ENCODE results near the gene SIMC1. TPM values are rescaled to one million over a fixed set of nuclear protein-coding genes. Genes with fewer than 3 reads are reported as not detected.
A peak's percentile ranks its signal among the peaks of the same experiment; 100 is the strongest.
"Not testable (repeated sequence)": the region's sequence is repeated elsewhere in the genome, so short reads cannot be mapped to it uniquely, and the experiment has no call there.

SIMC1 gene
- total RNA-seq, 6 experiments from 2014 or later = 11.1 to 14.2 (median 13.0) TPM

- not testable (repeated sequence) for H3K36me3 Mint-ChIP-seq (ENCODE audit: low read depth); H3K4me3 Mint-ChIP-seq; H3K9me3 Mint-ChIP-seq; H3K4me1 Mint-ChIP-seq (ENCODE audit: low read depth); H3K27ac Mint-ChIP-seq; DNase-seq; H3K27me3 Mint-ChIP-seq (ENCODE audit: insufficient read depth)
These were observed 43.2 kb upstream of the SIMC1 start for GRCh38 chr5:176195084-176195413.

- not testable (repeated sequence) for H3K4me3 Mint-ChIP-seq; H3K36me3 Mint-ChIP-seq (ENCODE audit: low read depth); DNase-seq; H3K4me1 Mint-ChIP-seq (ENCODE audit: low read depth); H3K27me3 Mint-ChIP-seq (ENCODE audit: insufficient read depth); H3K9me3 Mint-ChIP-seq; H3K27ac Mint-ChIP-seq
These were observed 42.6 kb upstream of the SIMC1 start for GRCh38 chr5:176195487-176196207.

GRCh38 chr5:176196781-176197180 lies 41.4 kb upstream of the SIMC1 start:
- not testable (repeated sequence) for H3K9me3 Mint-ChIP-seq; H3K4me1 Mint-ChIP-seq (ENCODE audit: low read depth); H3K27me3 Mint-ChIP-seq (ENCODE audit: insufficient read depth)

GRCh38 chr5:176197234-176197858 lies 40.9 kb upstream of the SIMC1 start:
- not testable (repeated sequence) for H3K9me3 Mint-ChIP-seq; H3K4me3 Mint-ChIP-seq; DNase-seq; H3K27ac Mint-ChIP-seq; H3K27me3 Mint-ChIP-seq (ENCODE audit: insufficient read depth); H3K36me3 Mint-ChIP-seq (ENCODE audit: low read depth); H3K4me1 Mint-ChIP-seq (ENCODE audit: low read depth)

More at GRCh38 chr5:176196781-176197180, 41.4 kb upstream of the SIMC1 start:
- H3K27ac Mint-ChIP-seq; DNase-seq; H3K4me3 Mint-ChIP-seq; H3K36me3 Mint-ChIP-seq (ENCODE audit: low read depth): not testable (repeated sequence)

- H3K4me1 Mint-ChIP-seq (ENCODE audit: low read depth); H3K27me3 Mint-ChIP-seq (ENCODE audit: insufficient read depth); H3K27ac Mint-ChIP-seq; H3K36me3 Mint-ChIP-seq (ENCODE audit: low read depth); H3K4me3 Mint-ChIP-seq; H3K9me3 Mint-ChIP-seq; DNase-seq: not testable (repeated sequence)
These were observed 39.9 kb upstream of the SIMC1 start for GRCh38 chr5:176198299-176198698.

GRCh38 chr5:176198991-176199733 lies 39.1 kb upstream of the SIMC1 start:
- not testable (repeated sequence) for H3K36me3 Mint-ChIP-seq (ENCODE audit: low read depth); H3K27me3 Mint-ChIP-seq (ENCODE audit: insufficient read depth); H3K4me1 Mint-ChIP-seq (ENCODE audit: low read depth); H3K9me3 Mint-ChIP-seq; DNase-seq; H3K27ac Mint-ChIP-seq
- 0 out of 2 replicates have a peak overlapping the region, but pooled peaks have one; percentile 13 for H3K4me3 Mint-ChIP-seq

- H3K4me1 Mint-ChIP-seq (ENCODE audit: low read depth); H3K27me3 Mint-ChIP-seq (ENCODE audit: insufficient read depth); H3K36me3 Mint-ChIP-seq (ENCODE audit: low read depth); H3K4me3 Mint-ChIP-seq; H3K9me3 Mint-ChIP-seq; H3K27ac Mint-ChIP-seq; DNase-seq: not testable (repeated sequence)
These were observed 38.3 kb upstream of the SIMC1 start for GRCh38 chr5:176199803-176200399.

GRCh38 chr5:176201811-176202210 lies 36.4 kb upstream of the SIMC1 start:
- Mint-ChIP-seq H3K27me3 (ENCODE audit: insufficient read depth) (peaks cover 5% of the 10 kb centered on the region), H3K27ac (no peak overlapping the region)
- TF ChIP-seq CTCF (IDR thresholded peaks at IDR 0.05) = no peak

GRCh38 chr5:176203086-176203485 lies 35.1 kb upstream of the SIMC1 start:
- no peaks in the 10 kb centered on the region for H3K9me3 Mint-ChIP-seq
- peaks cover 5% of the 10 kb centered on the region for H3K27me3 Mint-ChIP-seq (ENCODE audit: insufficient read depth)
- no peaks in the 10 kb centered on the region for H3K4me1 Mint-ChIP-seq (ENCODE audit: low read depth)
- no peak overlapping the region for H3K4me3 Mint-ChIP-seq
- DNase-seq = no peak
- H3K27ac Mint-ChIP-seq = no peak overlapping the region
- no peaks in the 10 kb centered on the region for H3K36me3 Mint-ChIP-seq (ENCODE audit: low read depth)
- no peak for TF ChIP-seq CTCF (IDR thresholded peaks at IDR 0.05)

More at GRCh38 chr5:176201811-176202210, 36.4 kb upstream of the SIMC1 start:
- Mint-ChIP-seq H3K36me3 (ENCODE audit: low read depth) (no peaks in the 10 kb centered on the region), H3K4me1 (ENCODE audit: low read depth) (no peaks in the 10 kb centered on the region), H3K9me3 (no peaks in the 10 kb centered on the region), H3K4me3 (no peak overlapping the region)
- no peak for DNase-seq

GRCh38 chr5:176203535-176203934 lies 34.7 kb upstream of the SIMC1 start:
- H3K4me3 Mint-ChIP-seq; H3K27ac Mint-ChIP-seq; H3K36me3 Mint-ChIP-seq (ENCODE audit: low read depth); H3K9me3 Mint-ChIP-seq; H3K27me3 Mint-ChIP-seq (ENCODE audit: insufficient read depth); DNase-seq; H3K4me1 Mint-ChIP-seq (ENCODE audit: low read depth): not testable (repeated sequence)

GRCh38 chr5:176214466-176215021 lies 23.7 kb upstream of the SIMC1 start:
- not testable (repeated sequence) for H3K27ac Mint-ChIP-seq; H3K9me3 Mint-ChIP-seq; H3K4me1 Mint-ChIP-seq (ENCODE audit: low read depth); DNase-seq; H3K27me3 Mint-ChIP-seq (ENCODE audit: insufficient read depth); H3K36me3 Mint-ChIP-seq (ENCODE audit: low read depth); H3K4me3 Mint-ChIP-seq

Measured in HFFc6 (cell line).